ENCODE results near the gene FAM221B.

GRCh38 chr9:35827486-35827885, 1.0 kb downstream of the FAM221B start:
- TF ChIP-seq, protein P1, sequence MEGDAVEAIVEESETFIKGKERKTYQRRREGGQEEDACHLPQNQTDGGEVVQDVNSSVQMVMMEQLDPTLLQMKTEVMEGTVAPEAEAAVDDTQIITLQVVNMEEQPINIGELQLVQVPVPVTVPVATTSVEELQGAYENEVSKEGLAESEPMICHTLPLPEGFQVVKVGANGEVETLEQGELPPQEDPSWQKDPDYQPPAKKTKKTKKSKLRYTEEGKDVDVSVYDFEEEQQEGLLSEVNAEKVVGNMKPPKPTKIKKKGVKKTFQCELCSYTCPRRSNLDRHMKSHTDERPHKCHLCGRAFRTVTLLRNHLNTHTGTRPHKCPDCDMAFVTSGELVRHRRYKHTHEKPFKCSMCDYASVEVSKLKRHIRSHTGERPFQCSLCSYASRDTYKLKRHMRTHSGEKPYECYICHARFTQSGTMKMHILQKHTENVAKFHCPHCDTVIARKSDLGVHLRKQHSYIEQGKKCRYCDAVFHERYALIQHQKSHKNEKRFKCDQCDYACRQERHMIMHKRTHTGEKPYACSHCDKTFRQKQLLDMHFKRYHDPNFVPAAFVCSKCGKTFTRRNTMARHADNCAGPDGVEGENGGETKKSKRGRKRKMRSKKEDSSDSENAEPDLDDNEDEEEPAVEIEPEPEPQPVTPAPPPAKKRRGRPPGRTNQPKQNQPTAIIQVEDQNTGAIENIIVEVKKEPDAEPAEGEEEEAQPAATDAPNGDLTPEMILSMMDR (IDR thresholded peaks at IDR 0.05), result no peak
- TF ChIP-seq POLR2A (IDR thresholded peaks at IDR 0.05; ENCODE audit: low read depth), result no peak
- no peak for TF ChIP-seq EP300 (IDR thresholded peaks at IDR 0.05)
- peak in 1 of 2 donors; percentile 46 for TF ChIP-seq POLR2AphosphoS5 (IDR thresholded peaks at IDR 0.05)
